Astrocyte (in vitro differentiated cells and primary cell): ENCODE measurements around the gene GPC5.

Source experiments
- CTCF ChIP-seq: IDR thresholded peaks from 2 replicates; pipeline ENCODE4 v1.5.1; 2011; ENCODE audit warnings: low read depth, mild to moderate bottlenecking, inconsistent platforms, low read length, moderate library complexity; ENCODE audit not compliant: insufficient read depth
- EZH2 ChIP-seq: IDR thresholded peaks from 2 replicates; pipeline ENCODE4 v1.6.1; 2012; ENCODE audit warnings: mild to moderate bottlenecking, low read length, inconsistent platforms; ENCODE audit not compliant: insufficient read depth

- TF ChIP-seq CTCF = no peak
- TF ChIP-seq EZH2 = no peak
Observed at GRCh38 chr13:91748416-91749089, 350.1 kb downstream of the GPC5 start.
